Motor neuron (in vitro differentiated cells): ENCODE measurements around the gene MFSD11. TPM values are rescaled to one million over a fixed set of nuclear protein-coding genes. Genes with fewer than 3 reads are reported as not detected.
"Not testable (repeated sequence)": the region's sequence is repeated elsewhere in the genome, so short reads cannot be mapped to it uniquely, and the experiment has no call there.

Experiments
- ATAC-seq, 8 experiments: fragments of 200-7000 bp; cut with Tn5 transposase; replicated peaks in 6 of 8; 2 replicates each; pipeline ENCODE4 v1.8.0; 2021; ENCODE audit warnings: mild to moderate bottlenecking in 8 of 8, moderate library complexity in 8 of 8
- H3K27ac ChIP-seq, 2 donors: fragments of 250-450 bp; sonication (Bioruptor Pico); 2 replicates each; pipeline ENCODE4 v1.9.0; 2021; ENCODE audit warnings: antibody characterized with exemption in 2 of 2, mild to moderate bottlenecking in 2 of 2, moderate library complexity in 1 of 2
- H3K4me1 ChIP-seq, 2 donors: fragments of 250-450 bp; sonication (Bioruptor Pico); replicated peaks in 1 of 2; 2 replicates each; pipeline ENCODE4 v1.6.1; 2021; ENCODE audit warnings: antibody characterized with exemption in 2 of 2, mild to moderate bottlenecking in 2 of 2, moderate library complexity in 1 of 2
- H3K4me3 ChIP-seq, 5 donors: fragments of 250-450 bp; sonication (Bioruptor Pico); 2 replicates each; pipeline ENCODE4 v1.9.0; 2021; ENCODE audit warnings: antibody characterized with exemption in 5 of 5, mild to moderate bottlenecking in 5 of 5, moderate library complexity in 4 of 5
- WGBS, 10 experiments: fragments of 450-650 bp; shearing (Covaris generic); methylation state at CpG; one replicate each; pipeline ENCODE4 v1.0.0; 2022; 5-methylcytosine and 5-hydroxymethylcytosine counted together
- in situ Hi-C, 9 experiments: fragments of 400-800 bp; cut with MboI; loops; one replicate each; pipeline ENCODE4 v1.15.0; 2021; ENCODE audit warnings: low sequenced_read_pairs in 9 of 9, low pct_unique_long_range_greater_than_20kb in 2 of 9; ENCODE audit not compliant: unreplicated experiment in 9 of 9
- total RNA-seq, 8 experiments: library from RNA; unstranded; fragments of 300-600 nt; gene quantifications; 2 replicates each; pipeline versions ENCODE4 v1.2.3 to v1.2.4, GENCODE V29; 2022

The MFSD11 gene
- total RNA-seq, 8 experiments from 2014 or later: 14.9 to 38.7 (median 22.2) TPM

- 11 to 100% (median 80%) methylated on average over 1 of the region's 1 CpG; no CpG with 5 or more reads in 1 of the 10 experiments for WGBS, 10 experiments
- Histone ChIP-seq H3K4me3 (no peak overlapping the region), H3K27ac (no peak overlapping the region), H3K4me1 (peaks cover 0 to 19% of the 10 kb centered on the region in 2 donors)
- in situ Hi-C loops: no loop called here
- ATAC-seq: no peak
These were observed 4.3 kb upstream of the MFSD11 start for GRCh38 chr17:76733618-76733957.

- in situ Hi-C loops: no loop called here
- peak overlapping the region; percentile 67 to 81 (median 80) for H3K4me3 ChIP-seq
- peaks cover 0 to 20% of the 10 kb centered on the region in 2 donors for H3K4me1 ChIP-seq
- 18 to 89% (median 50%) methylated on average over 2 to 8 of the region's 8 CpGs for WGBS, 10 experiments
- ATAC-seq: no peak
- no peak overlapping the region for H3K27ac ChIP-seq
These were observed 3.7 kb upstream of the MFSD11 start for GRCh38 chr17:76734080-76734840.

GRCh38 chr17:76735006-76735405, 2.9 kb upstream of the MFSD11 start:
- H3K27ac ChIP-seq: no peak overlapping the region
- H3K4me3 ChIP-seq: peak overlapping the region; percentile 67 to 81 (median 80)
- no peak for ATAC-seq
- WGBS, 10 experiments: 0 to 25% (median 11%) methylated on average over 2 to 5 of the region's 5 CpGs
- H3K4me1 ChIP-seq: peaks cover 0 to 25% of the 10 kb centered on the region in 2 donors
- in situ Hi-C loops: no loop called here

- WGBS, 10 experiments: 0 to 4% (median 0%) methylated on average over 1 to 11 of the region's 20 CpGs
- Histone ChIP-seq H3K4me1 (peaks cover 0 to 25% of the 10 kb centered on the region in 2 donors), H3K4me3 (peak overlapping the region; percentile 67 to 81 (median 80)), H3K27ac (peak overlapping the region; percentile 90 to 97)
- in situ Hi-C loops: no loop called here
- no peak for ATAC-seq
These were observed 2.2 kb upstream of the MFSD11 start for GRCh38 chr17:76735586-76736348.

GRCh38 chr17:76736349-76737081, 1.4 kb upstream of the MFSD11 start:
- in situ Hi-C loops: no loop called here

GRCh38 chr17:76737082-76737675, 740 bp upstream of the MFSD11 start, which contains the start of gene SRSF2:
TSS of gene SRSF2 (minus strand) at chr17:76737331. CDS start at chr17:76737160, 171 bp downstream.
- H3K27ac ChIP-seq: peak within 1 kb of the TSS; percentile 94 to 97
- in situ Hi-C loops: no loop called here
- H3K4me3 ChIP-seq: peak within 1 kb of the TSS; percentile 67 to 81 (median 80)
- peaks cover 0 to 25% of the 10 kb centered on the region in 2 donors for H3K4me1 ChIP-seq
- peak; percentile 65 to 78 (median 74) for ATAC-seq
- 0 to 3% methylated on average over 1 to 5 of the region's 60 CpGs; no CpG with 5 or more reads in 8 of the 10 experiments for WGBS, 10 experiments

More at GRCh38 chr17:76736349-76737081, 1.4 kb upstream of the MFSD11 start:
- WGBS, 10 experiments: 0 to 7% (median 0%) methylated on average over 6 to 17 of the region's 117 CpGs; no CpG with 5 or more reads in 5 of the 10 experiments
- peak overlapping the region; percentile 90 to 97 for H3K27ac ChIP-seq
- H3K4me3 ChIP-seq: peak overlapping the region; percentile 67 to 81 (median 80)
- peaks cover 0 to 25% of the 10 kb centered on the region in 2 donors for H3K4me1 ChIP-seq
- peak; percentile 13 to 38 (median 27) for ATAC-seq

- WGBS, 10 experiments: 0 to 25% (median 2%) methylated on average over 1 to 7 of the region's 7 CpGs
- H3K4me1 ChIP-seq: peaks cover 0 to 22% of the 10 kb centered on the region in 2 donors
- H3K4me3 ChIP-seq: peak overlapping the region; percentile 67 to 81 (median 80)
- peak overlapping the region in 1 of 2 donors; percentile 97 for H3K27ac ChIP-seq
- no peak for ATAC-seq
- in situ Hi-C loops: no loop called here
These were observed 540 bp downstream of the MFSD11 start for GRCh38 chr17:76738468-76738850.

- peaks cover 0 to 12% of the 10 kb centered on the region in 2 donors for H3K4me1 ChIP-seq
- in situ Hi-C loops, H3K27ac ChIP-seq, ATAC-seq: not testable (repeated sequence)
- H3K4me3 ChIP-seq: peak overlapping the region in 2 of 5 donors; percentile 11 to 81
- 77 to 100% (median 92%) methylated on average over 1 to 16 of the region's 17 CpGs; no CpG with 5 or more reads in 1 of the 10 experiments for WGBS, 10 experiments
These were observed 1.7 kb downstream of the MFSD11 start for GRCh38 chr17:76739568-76740115.

- 63 to 100% (median 87%) methylated on average over 1 to 5 of the region's 5 CpGs; no CpG with 5 or more reads in 1 of the 10 experiments for WGBS, 10 experiments
- Histone ChIP-seq H3K4me1 (peaks cover 0 to 5% of the 10 kb centered on the region in 2 donors), H3K27ac (no peak overlapping the region), H3K4me3 (no peak overlapping the region)
- ATAC-seq: no peak
- in situ Hi-C loops: no loop called here
These were observed 2.6 kb downstream of the MFSD11 start for GRCh38 chr17:76740329-76741118.

GRCh38 chr17:76742958-76743357, 5.0 kb downstream of the MFSD11 start:
- ATAC-seq: no peak
- in situ Hi-C loops: no loop called here
- no peak overlapping the region for H3K4me3 ChIP-seq

GRCh38 chr17:76744747-76745146, 6.8 kb downstream of the MFSD11 start:
- no peak overlapping the region for H3K27ac ChIP-seq
- WGBS, 10 experiments: 87 to 100% (median 100%) methylated on average over 1 to 2 of the region's 2 CpGs; no CpG with 5 or more reads in 4 of the 10 experiments
- H3K4me3 ChIP-seq: no peak overlapping the region
- in situ Hi-C loops: no loop called here
- ATAC-seq: no peak
- H3K4me1 ChIP-seq: no peaks in the 10 kb centered on the region

More at GRCh38 chr17:76742958-76743357, 5.0 kb downstream of the MFSD11 start:
- Histone ChIP-seq H3K4me1 (peaks cover 0 to 5% of the 10 kb centered on the region in 2 donors), H3K27ac (no peak overlapping the region)
